A549 (cell line): ENCODE data around the gene NACC2.

Experiments used
- CBX2 ChIP-seq: fragments of 200-600 bp; sonication (generic); IDR thresholded peaks from 2 replicates; pipeline ENCODE4 v1.6.1; 2016; ENCODE audit warnings: low read depth, mild to moderate bottlenecking, borderline replicate concordance
- CTCF ChIP-seq: fragments of >200 bp; sonication (Bioruptor Twin); formaldehyde crosslinking; IDR thresholded peaks from 3 replicates; pipeline ENCODE4 v1.5.1; 2016
- E2F6 ChIP-seq: IDR thresholded peaks from 2 replicates; pipeline ENCODE4 v1.6.1; 2012; ENCODE audit warnings: low read depth, borderline replicate concordance
- NR3C1 ChIP-seq: fragments of >200 bp; sonication (Bioruptor Twin); formaldehyde crosslinking; IDR thresholded peaks from 3 replicates; pipeline ENCODE4 v1.6.1; 2017
- POLR2A ChIP-seq: IDR thresholded peaks from 2 replicates; pipeline ENCODE4 v1.6.1; 2012; ENCODE audit warnings: mild to moderate bottlenecking, low read length

GRCh38 chr9:136081113-136081825, 13.8 kb downstream of the NACC2 start:
- no peak for TF ChIP-seq CTCF
- TF ChIP-seq E2F6, result no peak
- TF ChIP-seq CBX2, result no peak
- TF ChIP-seq POLR2A, result no peak
- TF ChIP-seq NR3C1, result no peak
